Colonic mucosa (tissue), 4 donors: Measurements from ENCODE around the gene UNC13B. TPM values are rescaled to one million over a fixed set of nuclear protein-coding genes. Genes with fewer than 3 reads are reported as not detected.

Experiments used
- DNase-seq: peaks from one replicate; pipeline ENCODE4 v3.0.0-alpha.2; 2020
- H3K27ac ChIP-seq: fragments of 200-600 bp; one replicate; pipeline ENCODE4 v1.8.0; 2021
- H3K27me3 ChIP-seq: fragments of 200-600 bp; one replicate; pipeline ENCODE4 v1.8.0; 2021
- H3K36me3 ChIP-seq: fragments of 200-600 bp; one replicate; pipeline ENCODE4 v1.8.0; 2021
- H3K4me1 ChIP-seq: fragments of 200-600 bp; one replicate; pipeline ENCODE4 v1.8.0; 2021; ENCODE audit warnings: mild to moderate bottlenecking
- H3K4me3 ChIP-seq: fragments of 200-600 bp; one replicate; pipeline ENCODE4 v1.8.0; 2021
- H3K9ac ChIP-seq, 2 donors: one replicate each; pipeline ENCODE4 v1.7.0; 2013; ENCODE audit warnings: control low read depth in 2 of 2, low read depth in 2 of 2, low read length in 2 of 2
- H3K9me3 ChIP-seq: fragments of 200-600 bp; one replicate; pipeline ENCODE4 v1.8.0; 2021
- CTCF ChIP-seq: fragments of 200-600 bp; IDR thresholded peaks from one replicate; pipeline ENCODE4 v1.8.0; 2022; ENCODE audit warnings: antibody characterized with exemption, mild to moderate bottlenecking
- intact Hi-C: fragments of 100-400 bp; cut with DNase I; formaldehyde crosslinking; loops from one replicate; pipeline ENCODE4 v1.14.1; 2022
- total RNA-seq, 2 donors: library from RNA; stranded (reverse); fragmentation: NEBNext Ultra II Directional in 1 of 2; extraction: Animal tissue kit (Norgen Biotek cat#: 25700) in 1 of 2; gene quantifications; one replicate each; pipeline ENCODE4 v1.2.1, GENCODE V29; 2021
- donor health status: healthy.
- donor health status: DM: no; HTN: no; CAD: no.
- donor health status: DM: no; HTN: no; CAD: no.

The UNC13B gene
- total RNA-seq, 2 donors from 2014 or later, result 43.6 to 56.1 TPM

DNA sequence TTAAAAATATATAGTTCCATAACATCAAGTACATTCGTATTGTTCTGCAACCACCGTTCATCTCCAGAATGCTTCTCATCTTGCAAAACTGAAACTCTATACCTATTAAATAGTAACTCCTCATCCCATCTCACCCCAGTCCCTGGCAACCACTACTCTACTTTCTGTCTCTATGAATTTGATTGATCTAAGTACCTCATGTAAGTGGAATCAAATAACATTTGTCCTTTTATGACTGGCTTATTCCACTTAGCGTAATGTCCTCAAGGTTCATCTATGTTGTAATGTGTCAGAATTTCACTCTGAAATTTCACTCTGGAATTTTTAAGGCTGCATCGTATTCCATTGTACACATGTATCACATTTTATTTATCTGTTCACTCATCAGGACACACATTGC lies 196.0 kb downstream of the UNC13B start:
- no peaks in the 10 kb centered on the region for H3K9me3 ChIP-seq
- DNase-seq, result no peak
- H3K27me3 ChIP-seq, result no peaks in the 10 kb centered on the region
- H3K27ac ChIP-seq, result no peak overlapping the region
- H3K9ac ChIP-seq, result no peak overlapping the region
- TF ChIP-seq CTCF, result no peak
- no peaks in the 10 kb centered on the region for H3K4me1 ChIP-seq
- H3K4me3 ChIP-seq, result no peak overlapping the region
- intact Hi-C loops, result no loop called here
- H3K36me3 ChIP-seq, result no peaks in the 10 kb centered on the region

GRCh38 chr9:35364817-35365585 lies 203.2 kb downstream of the UNC13B start:
- H3K9ac ChIP-seq, result no peak overlapping the region
- TF ChIP-seq CTCF, result no peak
- H3K36me3 ChIP-seq, result no peaks in the 10 kb centered on the region
- H3K27ac ChIP-seq, result no peak overlapping the region
- no peaks in the 10 kb centered on the region for H3K27me3 ChIP-seq
- H3K4me3 ChIP-seq, result no peak overlapping the region
- no peak for DNase-seq
- no peaks in the 10 kb centered on the region for H3K4me1 ChIP-seq
- intact Hi-C loops, result no loop called here
- H3K9me3 ChIP-seq, result no peaks in the 10 kb centered on the region

DNA sequence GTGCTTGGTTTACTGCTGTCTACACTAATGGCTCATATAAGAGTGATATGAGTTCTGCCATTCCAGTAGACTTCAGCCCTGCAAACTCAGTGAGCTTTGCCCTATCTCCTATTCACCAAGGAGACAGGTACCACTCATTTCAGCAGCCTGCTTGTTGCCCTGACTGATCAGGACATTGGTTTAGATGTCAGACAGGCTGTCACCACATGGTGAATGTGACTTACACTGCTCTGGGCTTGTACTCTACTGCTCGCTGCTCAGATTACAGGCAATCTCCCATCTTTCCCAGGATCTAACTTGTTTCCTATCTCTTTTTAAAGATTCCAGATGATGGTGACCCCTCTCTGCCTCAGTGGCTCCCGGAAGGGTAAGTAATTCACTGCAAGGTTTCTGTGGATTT lies 204.8 kb downstream of the UNC13B start:
- H3K27me3 ChIP-seq, result no peaks in the 10 kb centered on the region
- no peak overlapping the region for H3K4me3 ChIP-seq
- H3K36me3 ChIP-seq, result no peaks in the 10 kb centered on the region
- H3K9ac ChIP-seq, result no peak overlapping the region
- intact Hi-C loops, result no loop called here
- no peaks in the 10 kb centered on the region for H3K9me3 ChIP-seq
- no peaks in the 10 kb centered on the region for H3K4me1 ChIP-seq
- TF ChIP-seq CTCF, result no peak
- H3K27ac ChIP-seq, result no peak overlapping the region
- DNase-seq, result no peak

- DNase-seq, result no peak
- H3K9ac ChIP-seq, result no peak overlapping the region
- H3K4me3 ChIP-seq, result no peak overlapping the region
- H3K27me3 ChIP-seq, result no peaks in the 10 kb centered on the region
- H3K36me3 ChIP-seq, result no peaks in the 10 kb centered on the region
- H3K27ac ChIP-seq, result no peak overlapping the region
- H3K4me1 ChIP-seq, result no peaks in the 10 kb centered on the region
- intact Hi-C loops, result no loop called here
- TF ChIP-seq CTCF, result no peak
- no peaks in the 10 kb centered on the region for H3K9me3 ChIP-seq
These were observed 205.6 kb downstream of the UNC13B start for GRCh38 chr9:35367451-35367850.

DNA sequence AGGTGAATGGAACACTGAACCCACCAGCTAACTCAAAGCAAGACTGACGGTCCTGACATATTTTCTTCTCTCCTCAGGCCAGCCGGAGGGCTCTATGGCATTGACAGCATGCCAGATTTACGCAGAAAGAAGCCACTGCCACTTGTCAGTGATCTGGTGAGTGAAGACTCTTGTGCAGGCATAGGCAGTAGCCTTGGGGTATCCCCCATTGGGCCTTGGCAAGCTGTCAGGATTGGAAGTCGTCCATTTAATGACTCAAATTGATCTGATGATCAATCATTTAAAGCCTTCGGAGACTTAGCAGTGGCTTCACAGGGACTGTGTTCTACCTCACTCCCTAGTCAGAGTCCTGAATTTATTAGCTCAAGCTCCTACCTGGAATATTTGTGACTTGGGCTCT lies 208.4 kb downstream of the UNC13B start:
- no peaks in the 10 kb centered on the region for H3K27me3 ChIP-seq
- H3K9me3 ChIP-seq, result no peaks in the 10 kb centered on the region
- no peak overlapping the region for H3K27ac ChIP-seq
- H3K36me3 ChIP-seq, result peaks cover 5% of the 10 kb centered on the region
- no peak overlapping the region for H3K4me3 ChIP-seq
- H3K9ac ChIP-seq, result no peak overlapping the region
- TF ChIP-seq CTCF, result no peak
- no peak for DNase-seq
- intact Hi-C loops, result no loop called here
- no peaks in the 10 kb centered on the region for H3K4me1 ChIP-seq
